Keratinocyte (primary cell): ENCODE results near the gene KREMEN1.

Source experiments
- EZH2 ChIP-seq: IDR thresholded peaks from one replicate; pipeline ENCODE4 v1.6.1; 2012; ENCODE audit warnings: inconsistent platforms, mild to moderate bottlenecking, low read length, moderate library complexity
- TF ChIP-seq, protein P1 (sequence below), 3 experiments: IDR thresholded peaks in 1 of 3; conservative IDR thresholded peaks in 1 of 3; optimal IDR thresholded peaks in 1 of 3; 2 replicates in 2 of 3; 3 replicates in 1 of 3; pipeline versions ENCODE3 to v1.5.1; 2011; ENCODE audit warnings: low read length in 3 of 3, mild to moderate bottlenecking in 3 of 3, moderate library complexity in 2 of 3, control low read depth in 1 of 3, inconsistent platforms in 1 of 3; ENCODE audit not compliant: insufficient read depth in 2 of 3; ENCODE audit errors: extremely low read depth in 1 of 3

GRCh38 chr22:29088809-29089208, 16.0 kb downstream of the KREMEN1 start:
- TF ChIP-seq, protein P1, sequence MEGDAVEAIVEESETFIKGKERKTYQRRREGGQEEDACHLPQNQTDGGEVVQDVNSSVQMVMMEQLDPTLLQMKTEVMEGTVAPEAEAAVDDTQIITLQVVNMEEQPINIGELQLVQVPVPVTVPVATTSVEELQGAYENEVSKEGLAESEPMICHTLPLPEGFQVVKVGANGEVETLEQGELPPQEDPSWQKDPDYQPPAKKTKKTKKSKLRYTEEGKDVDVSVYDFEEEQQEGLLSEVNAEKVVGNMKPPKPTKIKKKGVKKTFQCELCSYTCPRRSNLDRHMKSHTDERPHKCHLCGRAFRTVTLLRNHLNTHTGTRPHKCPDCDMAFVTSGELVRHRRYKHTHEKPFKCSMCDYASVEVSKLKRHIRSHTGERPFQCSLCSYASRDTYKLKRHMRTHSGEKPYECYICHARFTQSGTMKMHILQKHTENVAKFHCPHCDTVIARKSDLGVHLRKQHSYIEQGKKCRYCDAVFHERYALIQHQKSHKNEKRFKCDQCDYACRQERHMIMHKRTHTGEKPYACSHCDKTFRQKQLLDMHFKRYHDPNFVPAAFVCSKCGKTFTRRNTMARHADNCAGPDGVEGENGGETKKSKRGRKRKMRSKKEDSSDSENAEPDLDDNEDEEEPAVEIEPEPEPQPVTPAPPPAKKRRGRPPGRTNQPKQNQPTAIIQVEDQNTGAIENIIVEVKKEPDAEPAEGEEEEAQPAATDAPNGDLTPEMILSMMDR (optimal IDR thresholded peaks at IDR 0.05 in 1 of 3, IDR thresholded peaks at IDR 0.05 in 1 of 3, conservative IDR thresholded peaks at IDR 0.05 in 1 of 3; ENCODE audit: extremely low read depth in 1 of 3, insufficient read depth in 2 of 3, low read length in 3 of 3): no peak
- no peak for TF ChIP-seq EZH2
